ENCODE data around the gene TRPC5OS. TPM values are rescaled to one million over a fixed set of nuclear protein-coding genes. Genes with fewer than 3 reads are reported as not detected.

TRPC5OS gene
- not detected for polyA plus RNA-seq (2012; ENCODE audit: insufficient read depth, insufficient read length)

GRCh38 chrX:111875881-111876280 is at the start of gene TRPC5OS:
TSS of gene TRPC5OS (plus strand) at chrX:111876181. CDS start at chrX:111901850, 25,669 bp downstream.
- no peak within 1 kb of the TSS for H3K4me3 ChIP-seq (ENCODE audit: low read length)
- DNase-seq (ENCODE audit: low read depth, low spot score) = no peak

GRCh38 chrX:111829345-111829744 is 46.6 kb upstream of the TRPC5OS start:
- no peak overlapping the region for H3K4me3 ChIP-seq (ENCODE audit: low read length)
- DNase-seq (ENCODE audit: low read depth, low spot score) = no peak

GRCh38 chrX:111830571-111830970 is 45.4 kb upstream of the TRPC5OS start:
- no peak overlapping the region for H3K4me3 ChIP-seq (ENCODE audit: low read length)
- no peak for DNase-seq (ENCODE audit: low read depth, low spot score)

GRCh38 chrX:111831343-111831742 is 44.6 kb upstream of the TRPC5OS start:
- no peak overlapping the region for H3K4me3 ChIP-seq (ENCODE audit: low read length)
- no peak for DNase-seq (ENCODE audit: low read depth, low spot score)

- no peak for DNase-seq (ENCODE audit: low read depth, low spot score)
- no peak overlapping the region for H3K4me3 ChIP-seq (ENCODE audit: low read length)
Measured at GRCh38 chrX:111837197-111837596, 38.8 kb upstream of the TRPC5OS start.

GRCh38 chrX:111847491-111848133 is 28.4 kb upstream of the TRPC5OS start:
- no peak for DNase-seq (ENCODE audit: low read depth, low spot score)
- H3K4me3 ChIP-seq (ENCODE audit: low read length) = no peak overlapping the region

GRCh38 chrX:111848541-111848940 is 27.4 kb upstream of the TRPC5OS start:
- DNase-seq (ENCODE audit: low read depth, low spot score) = no peak
- H3K4me3 ChIP-seq (ENCODE audit: low read length) = no peak overlapping the region

- DNase-seq (ENCODE audit: low read depth, low spot score) = no peak
- no peak overlapping the region for H3K4me3 ChIP-seq (ENCODE audit: low read length)
Measured at GRCh38 chrX:111850975-111851374, 25.0 kb upstream of the TRPC5OS start.

GRCh38 chrX:111854556-111855490 is 21.2 kb upstream of the TRPC5OS start:
- no peak overlapping the region for H3K4me3 ChIP-seq (ENCODE audit: low read length)
- DNase-seq (ENCODE audit: low read depth, low spot score) = no peak

GRCh38 chrX:111857534-111858060 is 18.4 kb upstream of the TRPC5OS start:
- H3K4me3 ChIP-seq (ENCODE audit: low read length) = no peak overlapping the region
- no peak for DNase-seq (ENCODE audit: low read depth, low spot score)

- H3K4me3 ChIP-seq (ENCODE audit: low read length) = no peak overlapping the region
- DNase-seq (ENCODE audit: low read depth, low spot score) = no peak
Measured at GRCh38 chrX:111861605-111862004, 14.4 kb upstream of the TRPC5OS start.

GRCh38 chrX:111867236-111867635 is 8.7 kb upstream of the TRPC5OS start:
- H3K4me3 ChIP-seq (ENCODE audit: low read length) = no peak overlapping the region
- no peak for DNase-seq (ENCODE audit: low read depth, low spot score)

GRCh38 chrX:111868726-111869638 is 7.0 kb upstream of the TRPC5OS start:
- no peak for DNase-seq (ENCODE audit: low read depth, low spot score)
- no peak overlapping the region for H3K4me3 ChIP-seq (ENCODE audit: low read length)

- H3K4me3 ChIP-seq (ENCODE audit: low read length) = no peak overlapping the region
- peak; percentile 32 for DNase-seq (ENCODE audit: low read depth, low spot score)
Measured at GRCh38 chrX:111869639-111870034, 6.3 kb upstream of the TRPC5OS start.

GRCh38 chrX:111874241-111874640 is 1.7 kb upstream of the TRPC5OS start:
- no peak for DNase-seq (ENCODE audit: low read depth, low spot score)

GRCh38 chrX:111876646-111877045 is 665 bp downstream of the TRPC5OS start:
- no peak for DNase-seq (ENCODE audit: low read depth, low spot score)

More at GRCh38 chrX:111874241-111874640, 1.7 kb upstream of the TRPC5OS start:
- no peak overlapping the region for H3K4me3 ChIP-seq (ENCODE audit: low read length)

GRCh38 chrX:111877681-111878080 is 1.7 kb downstream of the TRPC5OS start:
- DNase-seq (ENCODE audit: low read depth, low spot score) = no peak
- no peak overlapping the region for H3K4me3 ChIP-seq (ENCODE audit: low read length)

More at GRCh38 chrX:111876646-111877045, 665 bp downstream of the TRPC5OS start:
- no peak overlapping the region for H3K4me3 ChIP-seq (ENCODE audit: low read length)

GRCh38 chrX:111880735-111881134 is 4.8 kb downstream of the TRPC5OS start:
- DNase-seq (ENCODE audit: low read depth, low spot score) = no peak
- no peak overlapping the region for H3K4me3 ChIP-seq (ENCODE audit: low read length)

- peak; percentile 33 for DNase-seq (ENCODE audit: low read depth, low spot score)
- H3K4me3 ChIP-seq (ENCODE audit: low read length) = peak overlapping the region; percentile 18
Measured at GRCh38 chrX:111881715-111882114, 5.7 kb downstream of the TRPC5OS start.
